NOMO-1 treated with dmso at 0.1 percent for 144 hours (cell line): ENCODE measurements around the gene QSOX2.
"Not testable (repeated sequence)": the region's sequence is repeated elsewhere in the genome, so short reads cannot be mapped to it uniquely, and the experiment has no call there.

Experiments
- DNase-seq: peaks from one replicate; lab custom pipeline; 2025; ENCODE audit not compliant: unreplicated experiment; lab: John Stamatoyannopoulos, UW

Gene QSOX2

DNA sequence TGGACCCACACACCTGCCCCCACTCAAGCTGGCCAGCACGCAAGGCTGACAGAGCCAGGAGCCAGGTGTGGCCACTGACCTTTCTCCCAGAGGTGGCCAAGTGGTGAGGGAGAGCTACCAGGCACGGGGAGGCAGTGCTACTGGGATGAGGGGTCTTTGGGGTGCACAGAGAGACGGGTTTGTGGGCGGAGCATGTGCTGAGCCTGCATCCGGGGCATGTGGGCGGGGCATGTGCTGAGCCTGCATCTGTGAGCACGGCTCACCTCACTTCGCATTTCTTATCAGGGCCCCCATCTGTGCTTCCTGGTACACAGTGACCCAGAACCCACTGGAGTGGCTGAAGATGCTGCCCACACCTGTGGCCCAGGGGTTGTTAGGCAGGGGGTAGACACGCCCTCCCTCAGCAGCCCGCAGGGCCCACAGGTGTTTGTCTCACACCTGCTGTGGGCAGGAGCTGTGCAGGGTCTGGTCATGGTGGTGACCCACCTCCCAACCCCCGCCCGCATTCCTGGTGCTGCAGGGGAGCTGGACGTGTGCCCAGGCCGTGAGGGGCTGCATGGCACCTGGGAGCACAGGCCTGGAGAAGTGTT, 36.8 kb upstream of the QSOX2 start:
- DNase-seq, result no peak

GRCh38 chr9:136281421-136282271, 36.0 kb upstream of the QSOX2 start:
- DNase-seq, result no peak

GRCh38 chr9:136280535-136281315, 35.1 kb upstream of the QSOX2 start:
- DNase-seq, result no peak

- no peak for DNase-seq
Observed at GRCh38 chr9:136279471-136279870, 33.9 kb upstream of the QSOX2 start.

DNA sequence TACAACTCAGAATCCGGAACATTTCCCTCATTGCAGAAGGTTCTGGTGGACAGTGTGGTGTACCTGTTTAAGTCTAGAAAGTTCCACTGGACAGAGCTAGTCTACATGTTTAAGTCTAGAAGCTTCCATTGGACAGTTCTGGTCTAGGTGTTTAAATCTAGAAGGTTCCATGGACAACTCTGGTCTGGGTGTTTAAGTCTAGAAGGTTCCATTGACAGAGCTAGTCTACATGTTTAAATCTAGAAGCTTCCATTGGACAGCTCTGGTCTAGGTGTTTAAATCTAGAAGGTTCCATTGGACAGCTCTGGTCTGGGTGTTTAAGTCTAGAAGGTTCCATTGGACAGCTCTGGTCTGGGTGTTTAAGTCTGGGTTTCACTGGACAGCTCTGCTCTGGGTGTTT, 33.3 kb upstream of the QSOX2 start:
- no peak for DNase-seq

- DNase-seq, result no peak
Observed at GRCh38 chr9:136278221-136278620, 32.6 kb upstream of the QSOX2 start.

GRCh38 chr9:136277746-136278145, 32.1 kb upstream of the QSOX2 start:
- DNase-seq, result no peak

DNA sequence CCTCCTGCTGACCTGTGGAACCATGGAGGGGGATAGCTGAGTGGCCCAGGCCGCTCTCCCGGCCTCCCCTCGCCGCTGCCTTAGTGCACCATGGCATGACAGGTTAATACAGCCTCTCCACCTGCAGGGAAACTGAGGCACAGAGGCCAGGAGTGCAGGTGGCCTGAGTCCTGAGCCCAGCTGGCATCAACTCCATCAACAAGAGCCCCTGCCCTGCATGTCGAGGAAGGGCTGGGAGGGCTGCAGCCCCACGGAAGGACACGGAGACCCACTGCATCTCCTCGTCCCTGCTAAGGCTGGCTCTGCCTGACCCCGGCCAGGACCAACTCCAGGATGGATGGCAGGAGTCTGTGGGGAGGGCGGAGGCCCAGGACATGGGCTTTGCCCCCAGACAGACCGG, 31.1 kb upstream of the QSOX2 start:
- DNase-seq, result no peak

DNA sequence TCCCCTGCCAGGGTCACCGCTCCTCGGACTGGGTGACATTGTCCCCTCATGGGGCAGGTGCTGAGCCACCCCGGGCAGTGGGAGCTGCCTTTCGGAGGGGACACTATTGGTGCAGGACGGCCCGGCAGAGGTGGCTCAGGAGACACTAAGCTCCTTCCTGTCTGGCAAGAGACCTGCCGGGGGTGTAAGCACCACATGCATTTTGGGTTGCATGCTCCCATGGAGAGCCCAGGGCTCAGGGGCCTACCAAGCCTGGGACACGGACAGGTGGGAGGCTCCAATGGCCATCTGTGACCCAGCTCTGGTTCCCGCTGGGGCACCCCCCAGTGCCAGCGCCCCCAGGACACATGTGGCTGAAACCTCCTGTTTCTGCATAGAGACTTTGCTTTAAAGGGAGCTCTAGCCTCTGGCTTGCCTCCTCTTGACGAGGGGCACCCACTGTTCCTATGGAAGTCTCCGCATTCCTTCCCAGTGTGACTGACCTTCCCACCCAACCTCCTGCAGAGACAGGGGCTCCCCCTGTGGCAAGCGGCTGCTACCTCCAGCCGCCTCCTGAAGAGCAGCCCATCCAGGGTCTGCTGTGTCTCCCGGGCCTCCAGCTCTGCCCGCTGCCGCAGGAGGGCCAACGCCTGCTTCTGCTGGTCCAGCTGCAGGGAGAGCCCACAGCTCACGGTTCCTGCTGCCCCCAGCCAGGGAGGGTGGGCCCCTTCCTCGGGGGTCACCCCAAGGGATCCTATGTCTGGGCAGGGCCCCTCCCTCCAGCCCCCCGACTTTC, 30.2 kb upstream of the QSOX2 start:
- no peak for DNase-seq

DNA sequence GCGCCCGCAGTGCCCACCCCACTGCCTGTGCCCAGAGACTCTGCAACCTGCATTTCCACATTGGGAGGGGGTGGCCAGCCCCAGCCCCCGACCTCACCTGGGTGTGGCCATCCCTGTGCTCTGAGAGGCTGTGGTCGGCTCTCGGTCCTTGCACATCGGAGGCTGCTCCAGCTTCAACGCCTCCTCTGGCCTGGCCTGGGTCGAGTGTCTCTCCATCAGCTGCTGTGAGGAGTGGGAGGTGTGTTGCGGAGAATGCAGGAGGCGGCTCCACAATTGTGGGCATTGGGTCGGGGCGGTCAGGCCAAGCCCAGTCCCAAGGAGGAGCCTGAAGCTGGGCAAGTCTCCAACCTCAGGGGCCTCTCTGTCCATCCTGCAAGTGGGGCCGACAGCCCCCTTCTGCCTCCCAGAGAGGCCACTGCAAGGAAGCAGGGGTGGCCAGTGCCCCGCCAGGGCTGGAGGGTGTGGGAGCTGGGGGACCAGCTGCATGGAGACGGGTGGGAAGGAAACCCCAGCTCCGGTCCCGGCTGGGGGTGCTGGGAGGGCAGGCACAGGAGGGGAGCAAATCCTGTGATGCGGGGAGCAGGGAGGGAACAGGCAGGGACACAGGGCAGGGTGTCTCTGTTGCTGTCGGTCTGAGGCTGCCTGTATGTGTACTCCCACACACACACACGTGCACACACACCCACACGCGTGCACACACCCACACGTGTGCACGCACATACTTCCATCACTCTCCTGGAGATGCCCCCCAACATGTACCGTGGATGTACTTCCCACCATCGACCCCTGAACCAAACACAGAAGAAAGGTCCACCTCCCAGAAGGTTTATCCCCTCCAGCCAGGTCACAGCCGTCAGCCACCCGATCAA, 29.4 kb upstream of the QSOX2 start:
- DNase-seq, result no peak

DNA sequence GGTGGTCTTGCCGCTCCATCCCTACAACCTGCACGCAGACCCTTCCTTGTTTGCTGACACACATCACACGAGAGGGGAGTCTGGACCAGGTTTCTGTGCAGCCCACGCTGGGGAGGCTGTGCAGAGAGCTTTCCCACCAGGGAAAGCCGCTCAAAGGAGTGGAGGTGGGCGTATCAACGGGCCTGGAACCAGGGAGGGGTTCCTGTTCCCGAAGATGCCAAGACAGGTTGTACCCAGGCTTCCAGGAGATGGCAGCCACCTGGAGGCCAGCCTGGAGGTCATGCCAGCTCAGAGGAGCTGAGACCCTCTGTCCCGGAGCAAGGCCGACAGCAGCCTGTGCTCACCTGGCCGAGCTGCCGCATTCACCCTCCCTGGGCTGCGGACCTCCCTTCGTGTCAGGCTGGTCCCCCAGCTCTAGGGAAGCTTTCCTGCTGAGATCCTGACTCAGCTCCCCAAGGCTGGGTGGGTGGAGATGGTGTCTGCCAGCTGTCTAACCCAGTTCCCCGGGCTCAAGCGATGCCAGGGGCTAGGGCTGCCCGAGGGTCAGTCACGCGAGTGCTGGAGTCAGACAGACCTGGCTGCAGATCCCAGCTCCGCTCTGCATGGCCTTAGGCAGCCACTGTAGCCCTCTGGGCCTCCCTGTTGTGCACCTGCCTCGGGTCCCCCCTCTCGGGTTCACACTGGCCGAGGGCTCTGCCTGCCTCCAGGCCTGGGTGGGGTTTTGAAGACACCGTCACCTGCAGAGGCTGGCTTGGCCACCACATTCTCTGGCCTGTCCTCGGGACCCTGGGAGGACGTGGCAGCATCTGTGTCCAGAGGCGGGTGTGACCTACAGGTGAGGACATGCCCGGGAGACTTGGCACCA, 28.5 kb upstream of the QSOX2 start:
- no peak for DNase-seq

- peak; percentile 46 for DNase-seq
Observed at GRCh38 chr9:136273244-136273865, 27.7 kb upstream of the QSOX2 start.

- peak; percentile 32 for DNase-seq
Observed at GRCh38 chr9:136270173-136270705, 24.6 kb upstream of the QSOX2 start.

- DNase-seq, result no peak
Observed at GRCh38 chr9:136268735-136269134, 23.1 kb upstream of the QSOX2 start.

GRCh38 chr9:136268318-136268717, 22.7 kb upstream of the QSOX2 start:
- DNase-seq, result no peak

DNA sequence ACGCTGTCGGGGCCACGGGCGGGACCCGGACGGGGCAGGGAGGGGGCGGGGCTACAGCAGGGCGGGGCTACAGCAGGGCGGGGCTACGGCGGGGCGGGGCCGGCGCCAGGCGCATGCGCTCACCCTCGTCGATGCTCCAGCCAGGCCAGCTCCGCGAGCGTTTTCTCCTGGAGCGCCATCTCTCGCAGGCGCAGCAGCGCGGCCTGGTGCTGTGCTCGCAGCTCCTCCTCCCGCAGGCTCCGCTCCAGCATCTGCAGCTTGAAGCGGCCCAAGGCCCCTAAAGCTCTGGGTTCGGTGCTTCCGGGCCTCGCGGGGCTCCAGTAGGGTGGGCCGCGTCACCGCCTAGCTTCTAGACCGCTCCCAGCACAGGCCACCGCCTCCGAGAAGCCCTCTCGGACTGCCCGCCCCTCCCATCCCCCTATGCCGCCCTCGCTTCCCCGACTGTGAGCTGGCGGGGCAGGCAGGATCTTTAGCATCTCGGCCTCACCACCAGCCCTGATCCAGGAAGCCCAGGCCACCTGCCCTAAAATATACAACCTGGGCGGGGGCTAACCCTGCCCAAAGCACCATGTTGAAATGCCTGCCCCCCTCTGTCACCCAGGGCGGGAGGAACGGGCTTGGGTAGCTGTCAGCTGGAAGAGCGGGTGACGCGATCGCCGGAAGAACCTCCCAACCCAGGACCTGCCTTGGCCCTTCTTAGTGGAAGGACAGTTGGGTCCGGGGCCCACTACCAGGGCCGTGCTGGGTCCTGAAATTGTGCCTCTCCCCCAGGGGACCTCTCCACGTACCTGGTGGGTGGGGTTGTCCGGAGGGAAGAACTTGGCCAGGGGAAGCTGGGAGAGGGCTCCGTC, 21.9 kb upstream of the QSOX2 start:
- DNase-seq, result peak; percentile 87

GRCh38 chr9:136266641-136267040, 21.0 kb upstream of the QSOX2 start:
- not testable (repeated sequence) for DNase-seq
